Measurements from ENCODE around the gene POLG2. TPM values are rescaled to one million over a fixed set of nuclear protein-coding genes. Genes with fewer than 3 reads are reported as not detected.
A peak's percentile ranks its signal among the peaks of the same experiment; 100 is the strongest.
"Not testable (repeated sequence)": the region's sequence is repeated elsewhere in the genome, so short reads cannot be mapped to it uniquely, and the experiment has no call there.

POLG2 gene
- total RNA-seq, 1 donor from 2014 or later, result 8.7 TPM

DNA sequence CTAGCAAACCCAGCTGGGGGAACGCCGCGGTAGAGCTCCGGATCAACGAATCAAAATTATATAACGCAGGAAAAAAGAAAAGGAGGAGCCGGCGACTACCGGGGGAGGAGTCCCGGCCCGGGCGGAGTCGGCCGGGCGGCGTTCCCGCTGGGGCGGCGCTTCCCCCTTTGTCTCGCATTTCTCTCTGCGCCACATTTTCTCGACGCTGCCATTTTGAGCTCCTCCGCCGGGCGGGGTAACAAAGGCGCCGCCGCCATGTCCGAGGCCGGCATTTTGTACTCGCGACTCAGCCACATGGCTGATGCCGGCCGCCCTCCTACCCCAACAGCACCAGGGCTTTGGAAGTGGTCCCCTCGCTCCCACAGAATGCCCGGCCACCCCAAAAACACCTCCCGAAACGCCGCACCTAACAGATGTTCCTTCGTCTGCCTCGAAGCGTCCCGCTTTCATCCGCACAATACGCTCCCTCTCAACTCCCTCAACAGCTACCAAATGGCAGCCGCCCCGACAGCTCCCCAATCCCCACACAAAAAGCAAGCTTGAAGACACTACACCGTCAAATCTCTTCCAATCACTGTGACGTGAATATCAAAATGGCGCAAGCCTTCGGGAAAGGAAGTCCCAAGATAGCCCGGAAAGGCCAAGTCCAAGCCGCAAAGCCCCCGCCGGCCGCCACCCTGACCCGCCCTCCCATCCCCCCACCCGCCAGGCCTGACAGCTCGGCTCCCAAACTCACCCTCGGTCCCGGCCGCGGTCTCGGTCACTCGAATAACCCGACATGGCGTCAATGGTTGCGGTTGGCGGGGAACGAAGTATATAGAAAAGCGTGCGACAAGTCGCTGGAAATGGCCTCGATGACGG, 8.7 kb upstream of the POLG2 start:
- peak; percentile 89 for DNase-seq

DNA sequence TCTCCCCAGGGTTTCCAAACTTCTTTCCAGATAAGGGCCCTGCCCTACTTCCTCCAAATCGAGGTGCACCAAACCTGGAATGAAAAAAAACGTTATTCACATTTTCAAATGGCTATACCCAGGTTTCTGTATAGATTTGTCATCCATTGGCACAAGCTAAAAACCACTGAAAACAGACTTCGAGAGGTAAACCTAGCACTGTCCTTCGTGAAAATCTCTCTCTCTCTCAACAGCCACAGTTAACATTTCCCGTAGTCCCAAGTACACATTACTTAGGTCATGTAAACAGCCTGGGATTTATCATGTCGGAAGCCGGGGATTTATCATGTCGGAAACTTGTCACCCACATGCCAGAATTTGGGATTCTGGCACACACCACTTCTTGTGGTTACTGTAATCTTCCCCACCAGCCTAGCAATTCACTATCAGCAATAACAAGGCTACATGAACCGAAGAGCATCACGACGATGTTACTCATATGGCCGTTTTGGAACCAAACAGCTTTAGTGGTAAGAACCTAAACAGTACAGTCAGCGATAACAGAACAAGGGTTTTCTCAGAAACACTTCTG, 8.0 kb upstream of the POLG2 start:
- peak; percentile 60 for DNase-seq

DNA sequence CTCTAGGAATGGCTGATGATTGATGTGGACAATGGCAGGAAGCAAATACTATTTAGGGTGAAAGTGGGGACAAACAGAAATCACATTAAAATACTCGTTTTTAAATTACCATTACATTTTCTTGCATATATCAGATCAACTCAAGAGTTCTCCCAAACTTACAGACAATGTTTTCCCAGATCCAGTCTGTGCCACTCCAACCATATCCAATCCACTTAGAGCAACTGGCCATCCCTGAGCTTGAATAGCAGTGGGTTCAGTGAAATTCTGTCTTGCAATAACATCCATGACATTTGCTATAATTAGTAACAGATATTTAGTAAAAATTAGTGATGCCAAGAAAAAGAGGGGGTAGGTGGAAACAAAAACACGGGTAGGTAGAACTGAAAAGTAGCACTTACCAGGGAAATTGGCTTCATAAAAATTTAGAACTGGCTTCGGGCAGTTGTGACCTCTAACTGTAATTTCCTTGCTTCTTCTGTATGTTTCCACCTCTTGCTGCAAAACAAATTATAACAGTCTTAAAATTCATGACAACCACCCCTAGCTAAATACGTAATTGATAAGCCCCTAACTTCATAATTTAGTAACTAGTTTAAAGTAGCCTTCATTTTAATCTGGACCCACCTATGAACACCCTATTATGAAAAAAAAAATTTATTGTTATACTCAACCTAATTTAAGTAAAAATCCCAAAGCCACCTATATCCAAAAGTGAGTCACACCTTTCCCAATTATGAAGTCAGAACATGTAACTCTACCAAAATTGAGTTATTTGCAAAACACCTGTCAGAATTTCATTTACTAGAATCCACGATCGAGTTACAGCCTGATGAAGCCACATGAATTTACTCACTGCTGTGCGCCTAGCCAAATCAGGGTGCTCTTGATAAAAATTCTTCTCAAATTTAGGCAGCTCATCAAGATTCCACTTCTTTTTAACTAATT, 7.2 kb upstream of the POLG2 start:
- DNase-seq, result peak; percentile 34

DNA sequence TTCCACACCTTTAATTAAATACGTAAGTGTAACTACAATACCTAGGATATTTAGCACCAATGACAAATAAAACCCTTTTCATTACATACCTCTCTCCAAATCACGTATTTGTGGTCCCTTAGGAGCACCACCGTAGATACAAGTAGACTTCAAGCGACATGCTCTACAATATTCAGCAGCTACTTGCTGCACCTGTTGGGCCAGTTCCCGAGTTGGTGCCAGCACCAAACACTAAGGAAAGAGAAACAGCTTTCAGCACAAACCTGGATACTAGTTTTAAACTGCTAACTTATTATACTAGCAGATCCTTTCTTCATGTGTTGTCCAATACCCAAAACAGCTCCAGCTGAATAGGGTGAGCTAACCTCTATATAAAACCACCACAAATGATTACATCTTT, 6.5 kb upstream of the POLG2 start:
- no peak for DNase-seq

DNA sequence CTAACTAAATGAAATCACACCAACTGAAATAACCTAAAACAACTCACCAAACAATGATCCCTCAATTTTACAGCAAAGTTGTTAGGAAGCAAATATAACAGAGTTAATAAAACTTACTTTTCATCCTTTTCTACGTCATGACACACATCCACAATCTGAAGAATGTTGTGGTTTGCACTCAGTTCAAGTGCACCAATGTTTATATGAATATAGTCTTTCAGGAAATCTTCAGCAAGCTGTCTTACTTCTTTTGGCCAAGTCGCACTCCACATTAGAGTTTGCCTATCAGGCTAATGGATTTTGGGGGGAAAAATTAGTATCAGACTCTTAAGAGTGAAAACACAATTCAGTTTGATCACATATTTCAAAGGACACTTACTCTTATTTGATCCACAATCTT, 6.0 kb upstream of the POLG2 start:
- no peak for DNase-seq

DNA sequence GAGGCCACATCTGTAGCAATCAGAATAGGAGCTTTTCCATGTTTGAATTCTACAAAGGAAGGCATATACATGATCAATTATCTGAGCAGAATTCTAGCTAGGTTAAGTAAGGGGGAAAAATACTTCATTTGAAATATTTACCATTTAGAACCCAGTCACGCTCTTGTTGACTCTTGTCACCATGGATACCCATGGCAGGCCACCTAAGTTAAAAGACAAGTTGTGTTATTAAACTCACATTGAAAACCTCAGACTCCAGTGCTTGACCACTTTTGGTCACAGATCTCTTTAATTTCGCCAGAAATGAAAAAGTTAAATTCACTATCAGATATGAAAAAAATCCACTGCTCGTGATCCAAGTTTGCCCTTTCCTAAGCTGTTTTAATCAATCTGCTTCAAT, 5.2 kb upstream of the POLG2 start:
- DNase-seq, result peak; percentile 5

DNA sequence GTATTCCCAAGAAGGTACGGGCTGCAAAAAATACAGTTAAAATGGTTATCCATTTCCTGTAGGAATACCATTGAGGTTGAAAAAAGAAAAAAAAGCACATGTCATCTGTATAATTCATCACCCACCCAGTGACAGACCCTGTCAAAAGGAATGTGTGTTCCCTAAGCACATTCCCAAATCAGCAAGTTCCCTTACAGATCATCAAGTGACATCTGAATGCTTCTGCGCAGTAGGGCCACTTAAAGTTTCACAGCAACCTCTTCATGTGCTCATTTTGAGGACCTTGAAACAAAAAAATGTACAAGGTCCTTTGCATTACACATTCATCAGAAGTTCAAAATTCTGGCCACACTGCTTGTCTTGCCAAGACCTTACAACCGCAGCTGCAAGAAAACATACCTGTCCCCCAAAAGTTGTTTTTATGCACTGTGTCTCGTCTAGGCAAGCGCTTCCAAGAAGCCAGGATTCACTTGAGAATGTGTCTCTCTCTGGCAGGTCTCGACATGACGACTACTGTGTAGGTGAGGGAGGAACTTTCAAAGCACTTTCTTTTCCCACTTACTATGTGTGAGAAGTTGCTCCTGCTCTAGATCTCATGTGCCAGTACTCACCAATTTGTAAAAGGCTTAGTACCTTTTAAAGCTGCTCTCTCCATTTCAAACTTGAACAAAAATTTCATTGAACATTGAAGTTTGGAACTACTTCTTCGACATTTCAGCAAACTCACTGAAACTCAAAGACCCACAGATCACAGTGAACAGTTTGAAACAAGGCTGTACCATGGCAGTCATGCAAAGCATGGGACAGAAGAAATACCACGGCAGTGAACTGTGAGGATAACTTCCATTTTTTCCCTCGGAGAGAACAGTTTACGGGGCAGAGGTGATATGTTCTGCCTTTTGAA, 4.3 kb upstream of the POLG2 start:
- peak; percentile 6 for DNase-seq

DNA sequence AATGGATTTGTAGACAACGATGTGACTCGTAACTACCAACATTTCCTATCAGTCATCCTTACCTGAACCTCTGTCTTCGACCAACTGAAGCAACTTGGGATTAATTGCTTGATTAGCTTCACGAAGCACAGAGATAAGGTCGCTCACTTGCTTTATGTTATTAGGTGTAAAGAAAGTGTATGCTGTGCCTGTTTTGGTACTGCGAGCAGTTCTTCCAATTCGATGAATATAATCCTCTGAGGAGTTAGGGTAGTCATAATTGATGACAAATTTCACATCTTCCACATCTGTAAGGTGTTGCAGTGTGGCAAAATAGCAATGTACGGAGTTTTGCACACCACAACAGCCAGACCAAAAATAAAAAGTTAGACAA, 3.6 kb upstream of the POLG2 start:
- no peak for DNase-seq

DNA sequence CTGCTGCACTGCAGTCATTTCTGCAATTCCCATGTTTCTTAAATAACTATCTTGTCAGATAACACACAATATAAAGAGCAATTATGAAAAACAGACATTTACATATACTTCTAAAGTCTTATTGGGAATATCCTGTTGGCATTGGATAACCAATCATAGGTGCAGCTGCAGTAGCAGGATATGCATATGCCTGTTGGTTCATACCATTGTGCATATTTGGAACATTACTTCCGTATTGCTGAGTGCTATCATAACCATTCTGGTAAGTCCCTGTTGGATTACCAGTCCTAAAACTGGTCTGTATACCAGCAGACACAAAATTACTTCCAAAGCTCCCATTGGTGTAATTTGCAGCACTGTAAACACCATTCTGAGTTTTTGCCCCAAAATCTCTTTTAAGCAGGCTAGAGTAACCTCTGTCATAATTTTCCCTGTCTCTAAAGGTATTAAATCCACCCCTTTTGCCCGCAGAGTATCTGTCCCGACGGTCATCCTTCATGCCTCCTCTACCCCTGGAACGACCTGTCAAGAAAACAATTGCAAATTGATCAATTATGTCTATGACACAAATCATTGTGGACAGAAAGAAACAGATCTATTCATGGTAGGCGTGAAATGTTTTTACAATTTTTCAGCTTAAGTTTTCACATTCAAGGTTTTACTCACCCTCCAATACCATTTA, 3.1 kb upstream of the POLG2 start:
- DNase-seq, result peak; percentile 35

DNA sequence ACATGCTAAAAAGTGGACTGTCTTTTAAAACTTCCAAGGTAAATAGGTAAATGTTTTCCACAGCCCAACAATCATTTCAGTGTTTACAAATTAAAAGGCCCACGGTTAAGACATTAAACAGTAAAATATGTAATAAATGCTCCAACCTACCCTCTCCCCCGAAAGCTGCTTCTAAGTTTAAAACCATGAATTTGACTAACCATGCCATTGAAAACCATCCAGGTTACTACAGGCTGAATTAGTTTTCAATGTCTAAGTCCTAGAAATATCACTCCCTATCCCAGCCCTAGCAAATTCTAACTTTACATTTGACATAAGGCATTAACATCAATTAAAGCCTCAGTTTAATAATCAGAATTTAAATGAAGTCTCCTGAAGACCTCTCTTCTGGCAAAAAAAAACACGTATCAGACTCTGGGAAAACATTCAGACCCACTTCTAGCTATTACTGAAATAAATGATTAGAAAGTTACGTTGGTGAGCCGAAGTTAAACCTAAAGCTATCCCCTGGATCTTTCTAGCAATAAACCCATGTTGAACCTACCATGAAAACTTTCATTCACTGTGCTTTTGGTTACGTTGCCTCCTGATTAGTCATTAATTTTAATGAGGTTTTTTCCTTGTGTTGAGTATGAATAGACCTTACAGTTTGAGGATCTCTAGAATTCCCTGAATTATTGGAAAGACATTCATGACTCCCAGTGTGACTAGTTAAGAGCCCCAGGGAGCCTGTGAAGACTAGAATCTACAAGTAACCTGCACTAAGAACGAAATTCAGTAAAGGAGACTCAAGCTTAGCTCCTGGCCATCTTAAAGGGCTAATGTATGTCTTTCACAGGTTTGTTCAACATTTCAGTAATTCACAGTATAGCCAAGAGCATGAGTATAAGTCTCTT, 1.7 kb upstream of the POLG2 start:
- peak; percentile 11 for DNase-seq

DNA sequence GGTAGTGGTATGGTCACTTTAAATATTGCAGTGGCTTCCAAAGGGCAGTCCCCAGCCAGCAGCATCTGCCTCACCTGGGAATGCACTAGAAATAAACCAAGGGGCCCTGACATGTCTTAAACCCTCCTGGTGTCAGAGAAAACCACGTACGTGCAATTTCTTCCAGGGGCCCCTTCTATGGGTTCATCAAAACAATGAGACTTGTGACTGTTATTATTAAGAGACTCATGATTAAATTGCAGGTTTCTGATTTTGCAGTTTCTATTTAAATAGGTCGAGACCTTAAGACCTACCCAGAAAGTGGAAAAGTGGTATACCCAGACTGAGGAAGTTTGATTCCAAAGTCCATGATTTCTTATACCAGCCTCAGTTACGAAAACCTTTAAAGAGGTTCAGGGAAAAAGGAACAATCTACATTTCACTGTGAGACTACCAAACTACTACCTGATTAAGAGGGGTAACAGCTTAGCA, 746 bp upstream of the POLG2 start:
- DNase-seq, result no peak

DNA sequence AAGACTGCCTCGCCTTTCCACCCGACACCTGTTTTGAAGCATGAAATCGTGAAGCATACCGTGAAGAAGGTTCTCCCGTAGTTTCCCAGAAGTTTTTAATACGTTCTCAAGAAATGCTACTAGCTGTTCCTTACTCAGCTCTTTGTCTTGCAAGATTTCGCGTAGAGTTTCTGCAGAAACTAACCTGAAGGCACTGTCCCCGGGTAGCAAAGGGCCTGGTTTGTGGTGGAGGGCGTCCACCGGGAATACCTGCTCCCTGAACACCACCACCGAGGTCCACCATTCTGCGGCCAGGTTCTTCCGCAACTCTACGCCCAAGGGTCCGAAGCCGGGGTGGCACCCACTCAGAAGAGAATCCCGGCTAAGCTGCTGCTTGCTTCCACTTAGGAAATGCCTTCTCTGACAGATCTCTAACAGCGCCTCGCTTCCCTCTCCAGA, 487 bp downstream of the POLG2 start:
- DNase-seq, result no peak

DNA sequence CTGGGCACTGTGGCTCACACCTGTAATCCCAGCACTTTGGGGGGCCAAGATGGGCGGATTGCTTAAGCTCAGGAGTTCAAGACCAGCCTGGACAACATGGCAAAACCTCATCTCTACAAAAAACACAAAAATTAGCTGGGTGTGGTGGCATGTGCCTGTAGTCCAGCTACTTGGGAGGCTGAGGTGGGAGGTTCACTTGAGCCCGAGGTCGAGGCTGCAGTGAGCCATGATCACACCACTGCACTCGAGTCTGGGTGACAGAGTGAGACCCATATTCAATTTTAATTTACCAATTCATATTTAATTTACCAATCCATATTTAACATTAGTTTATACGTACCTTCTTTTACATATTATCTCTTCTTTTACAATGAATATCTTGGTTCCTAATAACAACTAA, 1.6 kb downstream of the POLG2 start:
- not testable (repeated sequence) for DNase-seq

DNA sequence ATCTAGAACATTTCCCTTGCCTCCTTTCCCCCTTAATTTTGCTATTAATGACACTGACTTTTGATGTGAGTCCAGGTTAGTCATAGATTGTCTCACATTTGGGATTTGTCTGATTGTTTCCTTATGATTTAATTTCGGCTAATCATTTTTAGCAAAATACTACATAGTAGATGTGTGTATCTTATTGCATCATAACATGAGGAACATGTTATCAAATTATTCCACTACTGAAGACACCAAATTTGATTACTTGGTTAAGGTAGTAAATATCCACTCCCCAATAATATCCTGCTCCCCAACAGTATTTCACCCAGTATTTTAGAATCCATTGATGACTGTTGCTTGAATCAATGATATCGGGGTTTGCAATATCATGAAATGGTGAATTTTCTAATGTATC, 2.7 kb downstream of the POLG2 start:
- DNase-seq, result no peak

DNA sequence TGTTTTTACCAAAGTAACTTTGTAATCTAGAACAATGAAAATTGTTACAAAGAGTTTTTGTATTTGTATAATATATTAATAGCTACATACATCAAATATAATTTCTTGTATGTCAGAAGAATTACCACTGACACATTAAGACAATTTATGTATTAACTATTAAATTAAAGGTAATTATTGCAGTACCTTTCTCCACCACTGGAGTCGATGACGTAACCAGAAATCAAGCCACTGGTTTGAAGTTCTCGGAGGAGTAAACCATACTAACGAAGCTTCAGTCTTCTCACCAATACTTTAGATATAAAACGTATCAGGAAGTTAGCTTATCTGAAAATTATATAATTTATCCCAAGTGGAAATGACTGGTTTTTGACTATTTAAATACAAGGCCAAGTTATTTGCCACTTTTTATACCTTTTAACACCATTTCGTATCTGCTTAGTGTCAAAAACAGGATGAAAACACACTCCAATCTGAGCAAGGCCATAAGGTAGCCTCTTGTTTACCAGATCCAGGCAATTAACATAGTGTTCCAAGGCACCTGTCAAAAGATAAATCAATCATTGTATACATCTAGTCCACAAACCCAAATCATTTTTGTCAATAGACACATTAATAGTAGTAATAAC, 4.3 kb downstream of the POLG2 start:
- peak; percentile 65 for DNase-seq

DNA sequence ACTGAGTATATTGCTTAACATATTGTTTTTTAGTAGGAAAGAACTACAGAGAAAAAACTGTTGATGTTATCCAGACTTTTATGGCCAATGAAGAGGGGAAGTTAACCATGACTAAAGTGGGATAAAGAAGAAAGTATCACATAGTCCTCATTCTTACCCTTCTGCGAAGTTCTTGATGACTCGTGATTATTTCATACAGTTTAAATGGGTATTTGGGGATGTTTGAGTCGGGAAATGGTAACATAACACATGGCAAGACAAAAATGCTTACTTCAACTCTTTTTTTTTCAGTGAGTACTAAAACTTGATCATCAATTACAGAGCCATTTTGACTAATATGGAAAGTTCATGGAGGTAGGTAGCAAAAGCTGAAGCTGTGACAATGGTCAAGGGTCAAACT, 4.9 kb downstream of the POLG2 start:
- no peak for DNase-seq

DNA sequence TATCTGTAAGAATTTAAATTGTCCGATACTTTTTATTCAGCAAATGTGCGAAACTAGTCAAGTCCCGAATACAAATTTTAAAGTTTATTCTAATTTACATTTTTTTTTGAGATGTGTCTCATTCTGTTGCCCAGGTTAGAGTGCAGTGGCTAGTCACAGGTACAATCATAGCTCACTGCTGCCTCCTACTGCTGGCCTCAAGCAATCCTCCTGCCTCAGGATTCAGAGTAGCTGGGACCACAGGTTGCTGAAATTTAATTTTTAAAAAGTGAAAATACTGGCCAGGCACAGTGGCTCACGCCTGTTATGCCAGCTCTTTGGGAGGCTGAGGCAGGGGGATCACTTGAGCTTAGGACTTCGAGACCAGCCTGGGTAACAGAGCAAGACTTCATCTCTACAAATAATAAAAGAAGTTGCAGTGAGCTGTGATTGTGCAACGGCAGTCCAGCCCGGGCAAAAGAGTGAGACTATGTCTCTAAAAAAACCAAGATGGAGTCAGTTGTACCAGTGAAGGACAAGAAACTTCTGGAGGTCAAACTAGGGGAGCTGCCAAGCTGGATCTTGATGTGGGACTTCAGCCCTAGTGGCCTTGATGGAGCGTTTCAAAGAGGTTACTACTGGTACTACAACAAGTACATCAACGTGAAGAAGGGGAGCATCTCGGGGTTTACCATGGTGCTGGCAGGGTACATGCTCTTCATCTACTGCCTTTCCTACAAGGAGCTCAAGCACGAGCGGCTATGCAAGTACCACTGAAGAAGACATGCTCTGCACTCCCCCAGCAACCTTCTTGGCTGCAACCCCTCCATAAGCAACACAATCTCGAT, 5.6 kb downstream of the POLG2 start:
- peak; percentile 82 for DNase-seq

DNA sequence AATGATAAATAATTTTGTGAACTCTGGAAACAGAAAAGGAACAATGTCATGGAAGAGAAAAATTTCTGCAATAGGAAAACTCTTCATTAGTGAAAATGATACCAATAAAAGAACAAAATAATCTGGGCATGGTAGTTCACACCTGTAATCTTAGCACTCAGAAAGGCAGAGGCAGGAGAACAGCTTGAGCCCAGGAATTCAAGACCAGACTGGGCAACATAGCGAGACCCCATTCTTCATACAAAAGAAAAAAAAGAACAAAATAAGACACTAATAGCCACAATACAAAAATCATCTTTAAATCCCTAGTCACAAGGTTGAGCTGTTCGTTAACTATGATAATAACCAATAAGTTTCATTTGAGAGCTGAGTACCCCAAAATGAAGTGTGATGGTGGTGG, 8.6 kb downstream of the POLG2 start:
- DNase-seq, result no peak

DNA sequence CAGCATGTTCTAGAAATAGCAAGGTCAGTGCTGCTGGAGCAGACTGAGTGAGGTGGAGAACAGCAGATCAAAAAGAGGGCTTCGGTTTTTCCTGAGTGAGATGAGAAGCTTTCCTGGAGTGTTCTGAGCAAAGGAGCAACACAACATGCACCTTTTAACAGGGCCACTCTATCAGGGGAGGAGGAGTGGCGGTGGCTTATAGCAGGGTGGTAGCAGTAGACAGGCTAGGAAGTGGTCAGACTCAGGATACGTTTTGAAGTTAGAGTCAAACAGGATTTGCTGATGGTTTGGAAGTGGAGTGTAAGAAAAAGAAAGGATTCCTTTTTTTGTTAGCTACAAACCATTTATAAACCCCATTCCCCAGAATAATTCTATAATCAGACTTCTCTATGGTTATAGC, 12.5 kb downstream of the POLG2 start:
- no peak for DNase-seq
